Measurements from ENCODE around the gene RIMOC1.

RIMOC1 gene

DNA sequence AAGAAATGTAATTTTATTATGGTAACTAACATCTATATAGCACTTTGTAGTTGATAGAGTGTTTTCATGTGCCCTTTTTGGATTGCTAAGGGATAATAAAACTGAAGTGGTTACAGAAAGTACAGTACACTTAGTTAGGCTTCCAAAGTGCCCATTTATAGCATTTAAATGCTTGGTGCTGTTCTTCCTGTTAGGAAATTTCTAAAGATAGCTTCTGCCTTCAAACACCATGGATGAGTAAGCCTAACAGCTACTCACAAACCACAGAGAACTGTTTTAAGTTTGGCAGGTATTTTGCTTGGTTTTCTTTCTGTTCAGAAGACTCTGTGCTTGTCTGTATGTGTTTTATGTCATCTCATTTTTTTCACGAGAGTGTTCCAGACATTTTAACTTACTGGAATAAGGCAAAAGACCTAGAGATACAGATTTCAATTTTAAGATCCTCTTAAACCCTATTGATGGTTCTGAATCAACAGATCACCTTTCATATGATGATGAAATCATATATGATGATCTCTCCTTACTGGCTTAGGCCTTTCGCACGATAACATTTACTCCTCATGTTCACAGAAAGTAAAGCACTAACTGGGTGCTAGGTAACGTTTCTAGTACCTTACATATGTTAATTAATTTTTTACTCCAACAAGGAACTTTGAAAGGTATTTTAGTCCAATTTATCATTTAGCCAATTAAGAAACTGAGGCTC lies 4.4 kb downstream of the RIMOC1 start:
- DNase-seq (ENCODE audit: low read depth) = peak; percentile 55
- H3K4me3 ChIP-seq (replicated peaks; ENCODE audit: low read depth, low read length) = no peak overlapping the region
- TF ChIP-seq, protein P1, sequence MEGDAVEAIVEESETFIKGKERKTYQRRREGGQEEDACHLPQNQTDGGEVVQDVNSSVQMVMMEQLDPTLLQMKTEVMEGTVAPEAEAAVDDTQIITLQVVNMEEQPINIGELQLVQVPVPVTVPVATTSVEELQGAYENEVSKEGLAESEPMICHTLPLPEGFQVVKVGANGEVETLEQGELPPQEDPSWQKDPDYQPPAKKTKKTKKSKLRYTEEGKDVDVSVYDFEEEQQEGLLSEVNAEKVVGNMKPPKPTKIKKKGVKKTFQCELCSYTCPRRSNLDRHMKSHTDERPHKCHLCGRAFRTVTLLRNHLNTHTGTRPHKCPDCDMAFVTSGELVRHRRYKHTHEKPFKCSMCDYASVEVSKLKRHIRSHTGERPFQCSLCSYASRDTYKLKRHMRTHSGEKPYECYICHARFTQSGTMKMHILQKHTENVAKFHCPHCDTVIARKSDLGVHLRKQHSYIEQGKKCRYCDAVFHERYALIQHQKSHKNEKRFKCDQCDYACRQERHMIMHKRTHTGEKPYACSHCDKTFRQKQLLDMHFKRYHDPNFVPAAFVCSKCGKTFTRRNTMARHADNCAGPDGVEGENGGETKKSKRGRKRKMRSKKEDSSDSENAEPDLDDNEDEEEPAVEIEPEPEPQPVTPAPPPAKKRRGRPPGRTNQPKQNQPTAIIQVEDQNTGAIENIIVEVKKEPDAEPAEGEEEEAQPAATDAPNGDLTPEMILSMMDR (IDR thresholded peaks at IDR 0.05; ENCODE audit: low read length, missing control alignments) = no peak

- TF ChIP-seq, protein P1 (IDR thresholded peaks at IDR 0.05; ENCODE audit: low read length, missing control alignments) = no peak
- no peak overlapping the region for H3K4me3 ChIP-seq (replicated peaks; ENCODE audit: low read depth, low read length)
- no peak for DNase-seq (ENCODE audit: low read depth)
Measured at GRCh38 chr5:41918105-41918504, 14.0 kb downstream of the RIMOC1 start.

DNA sequence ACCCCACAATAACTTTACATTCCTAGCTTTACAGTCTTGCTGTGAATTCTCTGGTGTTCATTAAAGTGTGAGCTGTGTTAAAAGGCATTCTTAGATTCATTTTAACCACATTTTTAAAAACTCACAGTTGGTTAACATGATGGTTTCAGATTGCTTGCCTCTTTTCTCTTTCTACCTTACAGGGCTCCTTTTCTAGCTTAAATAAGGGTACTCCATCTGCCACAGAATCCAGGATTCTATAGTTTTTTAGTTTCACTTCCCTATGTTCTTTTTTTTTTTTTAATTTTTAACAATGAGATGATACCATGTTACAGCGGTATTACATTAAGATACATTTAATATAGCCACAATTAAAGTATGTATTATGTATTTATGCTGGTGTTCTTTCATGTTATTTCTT lies 17.0 kb downstream of the RIMOC1 start:
- TF ChIP-seq, protein P1 (IDR thresholded peaks at IDR 0.05; ENCODE audit: low read length, missing control alignments) = no peak
- DNase-seq (ENCODE audit: low read depth) = no peak
- H3K4me3 ChIP-seq (replicated peaks; ENCODE audit: low read depth, low read length) = no peak overlapping the region

- peak; percentile 68 for DNase-seq (ENCODE audit: low read depth)
- TF ChIP-seq, protein P1 (IDR thresholded peaks at IDR 0.05; ENCODE audit: low read length, missing control alignments) = no peak
- no peak overlapping the region for H3K4me3 ChIP-seq (replicated peaks; ENCODE audit: low read depth, low read length)
Measured at GRCh38 chr5:41921874-41922273, 17.7 kb downstream of the RIMOC1 start.

- H3K4me3 ChIP-seq (replicated peaks; ENCODE audit: low read depth, low read length) = peak overlapping the region; percentile 69
- DNase-seq (ENCODE audit: low read depth) = no peak
- TF ChIP-seq, protein P1 (IDR thresholded peaks at IDR 0.05; ENCODE audit: low read length, missing control alignments) = no peak
Measured at GRCh38 chr5:41924526-41924871, 20.4 kb downstream of the RIMOC1 start.

DNA sequence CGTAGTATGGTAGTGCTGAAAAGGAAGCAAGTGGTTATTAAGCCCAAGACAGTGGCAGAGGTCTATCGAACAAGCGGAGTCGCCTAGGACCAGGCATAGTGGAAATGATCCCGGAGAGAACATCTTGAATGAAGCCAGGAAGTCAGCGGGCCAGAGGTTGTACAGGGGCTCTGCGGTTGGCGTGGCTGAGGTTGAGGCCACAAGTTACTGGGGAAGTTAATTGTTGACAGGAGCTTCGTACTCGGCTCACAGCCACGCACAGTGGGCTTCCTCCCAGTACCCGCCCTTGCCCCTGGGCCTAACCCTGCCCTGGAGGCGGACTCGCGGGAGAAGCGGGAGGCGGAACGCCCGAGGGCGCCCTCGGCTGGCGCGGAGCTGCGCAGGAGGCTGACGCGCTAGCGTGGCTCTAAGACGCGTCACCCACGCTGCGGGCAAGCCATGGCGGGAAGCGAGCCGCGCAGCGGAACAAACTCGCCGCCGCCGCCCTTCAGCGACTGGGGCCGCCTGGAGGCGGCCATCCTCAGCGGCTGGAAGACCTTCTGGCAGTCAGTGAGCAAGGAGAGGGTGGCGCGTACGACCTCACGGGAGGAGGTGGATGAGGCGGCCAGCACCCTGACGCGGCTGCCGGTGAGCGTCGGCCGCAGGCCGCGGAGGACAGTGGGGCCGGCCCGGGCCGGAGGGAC lies 20.9 kb downstream of the RIMOC1 start, which contains the start of gene FBXO4:
FBXO4 (plus strand) TSS at position 410 of the 683 bp plus-strand sequence; CDS start at position 439, 29 bp downstream.
- H3K4me3 ChIP-seq (replicated peaks; ENCODE audit: low read depth, low read length) = peak within 1 kb of the TSS; percentile 69
- TF ChIP-seq, protein P1 (IDR thresholded peaks at IDR 0.05; ENCODE audit: low read length, missing control alignments) = peak; percentile 56
- peak; percentile 82 for DNase-seq (ENCODE audit: low read depth)

Data from fibroblast of pulmonary artery (primary cell).